Neural crest cell (in vitro differentiated cells): Measurements from ENCODE around the gene TTLL12. TPM values are rescaled to one million over a fixed set of nuclear protein-coding genes. Genes with fewer than 3 reads are reported as not detected.
A peak's percentile ranks its signal among the peaks of the same experiment; 100 is the strongest.
"Not testable (repeated sequence)": the region's sequence is repeated elsewhere in the genome, so short reads cannot be mapped to it uniquely, and the experiment has no call there.

Experiments used
- DNase-seq: peaks from one replicate; pipeline ENCODE4 v3.0.0; 2021; ENCODE audit warnings: low read depth, mixed read lengths, low spot score
- H3K27ac Mint-ChIP-seq: one replicate; pipeline ENCODE4 v1.8.0; 2021; ENCODE audit warnings: mild to moderate bottlenecking, mixed read lengths; ENCODE audit not compliant: unreplicated experiment
- H3K27me3 Mint-ChIP-seq: 2 replicates; pipeline ENCODE4 v1.8.0; 2021; ENCODE audit warnings: low read depth, mild to moderate bottlenecking, mixed read lengths
- H3K36me3 Mint-ChIP-seq: 2 replicates; pipeline ENCODE4 v1.8.0; 2021; ENCODE audit warnings: low read depth, mild to moderate bottlenecking, mixed read lengths
- H3K4me1 Mint-ChIP-seq: 2 replicates; pipeline ENCODE4 v1.8.0; 2021; ENCODE audit warnings: mixed read lengths
- H3K4me3 Mint-ChIP-seq: one replicate; pipeline ENCODE4 v1.8.0; 2021; ENCODE audit warnings: mild to moderate bottlenecking, mixed read lengths
- H3K9me3 Mint-ChIP-seq: 2 replicates; pipeline ENCODE4 v1.8.0; 2021; ENCODE audit warnings: mixed read lengths
- CTCF ChIP-seq: fragments of 200-600 bp; sonication (generic); conservative IDR thresholded peaks from 2 replicates; pipeline ENCODE4 v1.5.0; 2021; ENCODE audit warnings: antibody characterized with exemption, mild to moderate bottlenecking
- total RNA-seq: library from RNA; stranded (reverse); gene quantifications from 2 replicates; pipeline ENCODE4 v1.2.1, GENCODE V29; 2021

Gene TTLL12
- total RNA-seq, 1 donor from 2014 or later, result 72.4 TPM

GRCh38 chr22:43150731-43151206 lies 36.2 kb downstream of the TTLL12 start:
- Mint-ChIP-seq H3K27ac (no peak overlapping the region), H3K4me1 (peaks cover 9% of the 10 kb centered on the region), H3K27me3 (peaks cover 19% of the 10 kb centered on the region), H3K36me3 (no peaks in the 10 kb centered on the region), H3K9me3 (no peaks in the 10 kb centered on the region), H3K4me3 (peak overlapping the region; percentile 84)
- DNase-seq, result no peak
- no peak for TF ChIP-seq CTCF

- Mint-ChIP-seq H3K4me3 (no peak overlapping the region), H3K27ac (no peak overlapping the region)
These were observed 38.4 kb downstream of the TTLL12 start for GRCh38 chr22:43148581-43148980.

GRCh38 chr22:43147821-43148220 lies 39.1 kb downstream of the TTLL12 start:
- Mint-ChIP-seq H3K27me3 (peaks cover 16% of the 10 kb centered on the region), H3K9me3 (no peaks in the 10 kb centered on the region), H3K36me3 (no peaks in the 10 kb centered on the region)

More at GRCh38 chr22:43148581-43148980, 38.4 kb downstream of the TTLL12 start:
- TF ChIP-seq CTCF, result no peak
- no peak for DNase-seq
- Mint-ChIP-seq H3K4me1 (peaks cover 15% of the 10 kb centered on the region), H3K36me3 (no peaks in the 10 kb centered on the region), H3K27me3 (peaks cover 19% of the 10 kb centered on the region), H3K9me3 (no peaks in the 10 kb centered on the region)

GRCh38 chr22:43146332-43146731 lies 40.6 kb downstream of the TTLL12 start:
- not testable (repeated sequence) for H3K4me3 Mint-ChIP-seq, H3K9me3 Mint-ChIP-seq, H3K36me3 Mint-ChIP-seq, DNase-seq, H3K27ac Mint-ChIP-seq
- H3K4me1 Mint-ChIP-seq, result peaks cover 19% of the 10 kb centered on the region
- peaks cover 10% of the 10 kb centered on the region for H3K27me3 Mint-ChIP-seq

More at GRCh38 chr22:43147821-43148220, 39.1 kb downstream of the TTLL12 start:
- DNase-seq, result no peak
- peak overlapping the region; percentile 42 for H3K4me3 Mint-ChIP-seq
- TF ChIP-seq CTCF, result no peak
- H3K27ac Mint-ChIP-seq, result no peak overlapping the region
- H3K4me1 Mint-ChIP-seq, result peaks cover 14% of the 10 kb centered on the region

- not testable (repeated sequence) for H3K9me3 Mint-ChIP-seq, H3K36me3 Mint-ChIP-seq, DNase-seq, H3K27me3 Mint-ChIP-seq, H3K27ac Mint-ChIP-seq, H3K4me3 Mint-ChIP-seq
- H3K4me1 Mint-ChIP-seq, result peaks cover 22% of the 10 kb centered on the region
These were observed 41.6 kb downstream of the TTLL12 start for GRCh38 chr22:43145371-43145770.

- Mint-ChIP-seq H3K27ac (no peak overlapping the region), H3K4me3 (peak overlapping the region; percentile 72), H3K36me3 (peaks cover 4% of the 10 kb centered on the region), H3K4me1 (peaks cover 22% of the 10 kb centered on the region), H3K27me3 (peaks cover 7% of the 10 kb centered on the region), H3K9me3 (no peaks in the 10 kb centered on the region)
- no peak for TF ChIP-seq CTCF
- no peak for DNase-seq
These were observed 42.0 kb downstream of the TTLL12 start for GRCh38 chr22:43144949-43145348.
